ENCODE measurements around the gene SLC35D3. TPM values are rescaled to one million over a fixed set of nuclear protein-coding genes. Genes with fewer than 3 reads are reported as not detected.

Gene SLC35D3
- total RNA-seq, 5 donors from 2014 or later (not counting 1 experiment from before 2014, with no cell fraction given) = not detected

Other genes starting within 250 kb of the SLC35D3 start
- 10 to 100 TPM; 17.8 to 29.2 (median 20.6) TPM for gene MAP3K5, start 129.8 kb upstream of the SLC35D3 start, total RNA-seq
- 1 to 10 TPM; 4.3 to 5.5 (median 4.9) TPM for gene PEX7, start 99.7 kb upstream of the SLC35D3 start, total RNA-seq
- gene IL20RA, start 122.7 kb downstream of the SLC35D3 start, total RNA-seq = under 1 TPM in 1 of 5 donors, not detected in 4; 0.07 TPM

Data from T-cell (primary cell).